Natural killer cell treated with Interleukin-12 subunit alpha and Interleukin-12 subunit beta and Interleukin-15 and Interleukin-18, amount 100 ng/mL, for 72 hours (primary cell): ENCODE measurements around the gene TRMU. TPM values are rescaled to one million over a fixed set of nuclear protein-coding genes. Genes with fewer than 3 reads are reported as not detected.

Source experiments
- ATAC-seq, 2 donors: fragments of 150-1000 bp; cut with Tn5 transposase in 1 of 2; sonication (Bioruptor Pico), chemical (Tn5 transposase) in 1 of 2; 2 replicates each; pipeline ENCODE4 v1.10.0; 2021
- DNase-seq: peaks from one replicate; pipeline ENCODE4 v3.0.0; 2022; ENCODE audit warnings: low spot score
- H3K27ac Mint-ChIP-seq, 2 donors: 1 replicate in 1 of 2; 2 replicates in 1 of 2; pipeline ENCODE4 v1.8.0; 2022; ENCODE audit warnings: mixed read lengths in 2 of 2, mild to moderate bottlenecking in 1 of 2, moderate library complexity in 1 of 2
- H3K27me3 Mint-ChIP-seq, 2 donors: 1 replicate in 1 of 2; 2 replicates in 1 of 2; pipeline ENCODE4 v1.8.0; 2022; ENCODE audit warnings: mixed read lengths in 2 of 2
- H3K36me3 Mint-ChIP-seq: one replicate; pipeline ENCODE4 v1.8.0; 2022; ENCODE audit warnings: mixed read lengths
- H3K4me1 Mint-ChIP-seq, 2 donors: 1 replicate in 1 of 2; 2 replicates in 1 of 2; pipeline ENCODE4 v1.8.0; 2022; ENCODE audit warnings: low read depth in 2 of 2, mixed read lengths in 2 of 2, mild to moderate bottlenecking in 1 of 2
- H3K4me3 Mint-ChIP-seq: one replicate; pipeline ENCODE4 v1.8.0; 2022; ENCODE audit warnings: mixed read lengths
- H3K9me3 Mint-ChIP-seq: 2 replicates; pipeline ENCODE4 v1.8.0; 2022; ENCODE audit warnings: mixed read lengths
- total RNA-seq, 2 donors: library from RNA; stranded (reverse); gene quantifications; one replicate each; pipeline ENCODE4 v1.2.3, GENCODE V29; 2022

Gene TRMU
- total RNA-seq, 2 donors from 2014 or later = 72.7 to 135 TPM

- Mint-ChIP-seq H3K4me1 (no peaks in the 10 kb centered on the region), H3K27ac (no peak overlapping the region), H3K4me3 (no peak overlapping the region), H3K36me3 (peaks cover 8% of the 10 kb centered on the region), H3K9me3 (no peaks in the 10 kb centered on the region), H3K27me3 (no peaks in the 10 kb centered on the region)
- DNase-seq = no peak
- ATAC-seq = no peak
Measured at GRCh38 chr22:46317646-46318045, 17.9 kb upstream of the TRMU start.

GRCh38 chr22:46318576-46318975, 16.9 kb upstream of the TRMU start:
- peaks cover 8% of the 10 kb centered on the region for H3K36me3 Mint-ChIP-seq
- no peak overlapping the region for H3K4me3 Mint-ChIP-seq
- no peak for ATAC-seq
- H3K27ac Mint-ChIP-seq = no peak overlapping the region
- H3K27me3 Mint-ChIP-seq = no peaks in the 10 kb centered on the region
- no peak for DNase-seq
- no peaks in the 10 kb centered on the region for H3K9me3 Mint-ChIP-seq
- no peaks in the 10 kb centered on the region for H3K4me1 Mint-ChIP-seq

- Mint-ChIP-seq H3K27ac (no peak overlapping the region), H3K9me3 (no peaks in the 10 kb centered on the region), H3K4me1 (no peaks in the 10 kb centered on the region), H3K4me3 (no peak overlapping the region), H3K27me3 (no peaks in the 10 kb centered on the region), H3K36me3 (peaks cover 8% of the 10 kb centered on the region)
- DNase-seq = no peak
- no peak for ATAC-seq
Measured at GRCh38 chr22:46319319-46319718, 16.2 kb upstream of the TRMU start.

- no peaks in the 10 kb centered on the region for H3K9me3 Mint-ChIP-seq
- no peaks in the 10 kb centered on the region for H3K27me3 Mint-ChIP-seq
Measured at GRCh38 chr22:46320166-46320710, 15.3 kb upstream of the TRMU start.

GRCh38 chr22:46320716-46321386, 14.7 kb upstream of the TRMU start:
- peaks cover 8% of the 10 kb centered on the region for H3K36me3 Mint-ChIP-seq
- H3K9me3 Mint-ChIP-seq = no peaks in the 10 kb centered on the region
- H3K4me1 Mint-ChIP-seq = no peaks in the 10 kb centered on the region
- no peak overlapping the region for H3K4me3 Mint-ChIP-seq
- H3K27ac Mint-ChIP-seq = no peak overlapping the region
- DNase-seq (no peak), ATAC-seq (no peak)
- no peaks in the 10 kb centered on the region for H3K27me3 Mint-ChIP-seq

More at GRCh38 chr22:46320166-46320710, 15.3 kb upstream of the TRMU start:
- peaks cover 8% of the 10 kb centered on the region for H3K36me3 Mint-ChIP-seq
- DNase-seq = no peak
- no peak overlapping the region for H3K4me3 Mint-ChIP-seq
- H3K27ac Mint-ChIP-seq = peak overlapping the region in 1 of 2 donors; percentile 31
- no peak for ATAC-seq
- H3K4me1 Mint-ChIP-seq = no peaks in the 10 kb centered on the region

- no peaks in the 10 kb centered on the region for H3K27me3 Mint-ChIP-seq
- peaks cover 4% of the 10 kb centered on the region for H3K36me3 Mint-ChIP-seq
- DNase-seq (no peak), ATAC-seq (no peak)
- H3K4me3 Mint-ChIP-seq = no peak overlapping the region
- no peak overlapping the region for H3K27ac Mint-ChIP-seq
- no peaks in the 10 kb centered on the region for H3K4me1 Mint-ChIP-seq
- H3K9me3 Mint-ChIP-seq = no peaks in the 10 kb centered on the region
Measured at GRCh38 chr22:46322711-46323110, 12.8 kb upstream of the TRMU start.

GRCh38 chr22:46323162-46323561, 12.4 kb upstream of the TRMU start:
- no peaks in the 10 kb centered on the region for H3K4me1 Mint-ChIP-seq
- ATAC-seq (no peak), DNase-seq (no peak)
- H3K36me3 Mint-ChIP-seq = no peaks in the 10 kb centered on the region
- no peak overlapping the region for H3K27ac Mint-ChIP-seq
- H3K9me3 Mint-ChIP-seq = no peaks in the 10 kb centered on the region
- no peak overlapping the region for H3K4me3 Mint-ChIP-seq
- H3K27me3 Mint-ChIP-seq = no peaks in the 10 kb centered on the region

- Mint-ChIP-seq H3K9me3 (no peaks in the 10 kb centered on the region), H3K36me3 (no peaks in the 10 kb centered on the region), H3K4me1 (no peaks in the 10 kb centered on the region)
Measured at GRCh38 chr22:46326066-46326680, 9.3 kb upstream of the TRMU start.

GRCh38 chr22:46327691-46328465, 7.6 kb upstream of the TRMU start:
- H3K36me3 Mint-ChIP-seq = no peaks in the 10 kb centered on the region

More at GRCh38 chr22:46326066-46326680, 9.3 kb upstream of the TRMU start:
- no peak for ATAC-seq
- no peak overlapping the region for H3K4me3 Mint-ChIP-seq
- no peaks in the 10 kb centered on the region for H3K27me3 Mint-ChIP-seq
- DNase-seq = no peak
- no peak overlapping the region for H3K27ac Mint-ChIP-seq

GRCh38 chr22:46328797-46329196, 6.7 kb upstream of the TRMU start:
- no peak overlapping the region for H3K27ac Mint-ChIP-seq
- no peak for ATAC-seq
- no peaks in the 10 kb centered on the region for H3K36me3 Mint-ChIP-seq

More at GRCh38 chr22:46327691-46328465, 7.6 kb upstream of the TRMU start:
- ATAC-seq = no peak
- Mint-ChIP-seq H3K4me1 (no peaks in the 10 kb centered on the region), H3K27ac (no peak overlapping the region), H3K4me3 (no peak overlapping the region), H3K27me3 (no peaks in the 10 kb centered on the region), H3K9me3 (no peaks in the 10 kb centered on the region)
- no peak for DNase-seq

GRCh38 chr22:46329616-46330015, 5.9 kb upstream of the TRMU start:
- Mint-ChIP-seq H3K27me3 (no peaks in the 10 kb centered on the region), H3K27ac (no peak overlapping the region), H3K4me1 (peaks cover 0 to 5% of the 10 kb centered on the region in 2 donors), H3K9me3 (no peaks in the 10 kb centered on the region), H3K36me3 (no peaks in the 10 kb centered on the region), H3K4me3 (no peak overlapping the region)
- ATAC-seq (no peak), DNase-seq (no peak)

More at GRCh38 chr22:46328797-46329196, 6.7 kb upstream of the TRMU start:
- H3K27me3 Mint-ChIP-seq = no peaks in the 10 kb centered on the region
- DNase-seq = no peak
- H3K9me3 Mint-ChIP-seq = no peaks in the 10 kb centered on the region
- H3K4me1 Mint-ChIP-seq = no peaks in the 10 kb centered on the region
- no peak overlapping the region for H3K4me3 Mint-ChIP-seq

- no peak overlapping the region for H3K27ac Mint-ChIP-seq
- DNase-seq (no peak), ATAC-seq (no peak)
- no peaks in the 10 kb centered on the region for H3K9me3 Mint-ChIP-seq
- H3K36me3 Mint-ChIP-seq = no peaks in the 10 kb centered on the region
- no peak overlapping the region for H3K4me3 Mint-ChIP-seq
- H3K27me3 Mint-ChIP-seq = no peaks in the 10 kb centered on the region
- peaks cover 0 to 9% of the 10 kb centered on the region in 2 donors for H3K4me1 Mint-ChIP-seq
Measured at GRCh38 chr22:46330426-46330825, 5.1 kb upstream of the TRMU start.

- Mint-ChIP-seq H3K27ac (no peak overlapping the region), H3K4me3 (no peak overlapping the region), H3K36me3 (no peaks in the 10 kb centered on the region), H3K27me3 (no peaks in the 10 kb centered on the region), H3K9me3 (no peaks in the 10 kb centered on the region), H3K4me1 (peaks cover 4 to 12% of the 10 kb centered on the region in 2 donors)
- DNase-seq = no peak
- ATAC-seq = no peak
Measured at GRCh38 chr22:46331496-46331895, 4.0 kb upstream of the TRMU start.
